MM.1S (cell line): ENCODE measurements around the gene ATP8B1.

Experiments
- EZH2phosphoT487 ChIP-seq: fragments of 300-600 bp; sonication (generic); IDR thresholded peaks from 2 replicates; pipeline ENCODE4 v1.6.1; 2018; ENCODE audit warnings: antibody characterized with exemption, low read length
- TF ChIP-seq, protein P1 (sequence below): fragments of 300-600 bp; sonication (generic); IDR thresholded peaks from 2 replicates; pipeline ENCODE4 v1.5.1; 2016; ENCODE audit warnings: antibody characterized with exemption, low read length, mixed read lengths

DNA sequence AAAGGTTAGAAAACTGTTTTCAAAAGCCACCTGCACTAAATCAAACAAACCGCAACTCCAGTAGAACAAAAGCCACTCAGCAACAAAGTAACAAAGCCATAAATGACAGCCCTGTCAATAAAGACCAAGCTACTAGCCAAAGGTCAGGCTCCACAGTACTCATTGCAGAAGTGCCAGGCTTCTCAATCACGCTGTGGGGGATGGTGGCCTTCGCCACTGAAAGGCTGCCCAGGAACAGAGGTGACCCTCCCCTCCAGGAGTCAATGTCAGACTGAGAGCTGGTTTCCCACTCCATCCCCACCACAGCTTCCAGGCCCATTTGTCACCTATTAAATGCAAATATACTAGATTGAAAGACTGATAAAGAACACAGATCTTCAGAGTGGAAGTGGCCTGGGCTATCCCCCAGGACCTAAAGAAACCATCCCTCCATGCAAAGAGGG, 5.9 kb downstream of the ATP8B1 start:
- TF ChIP-seq, protein P1, sequence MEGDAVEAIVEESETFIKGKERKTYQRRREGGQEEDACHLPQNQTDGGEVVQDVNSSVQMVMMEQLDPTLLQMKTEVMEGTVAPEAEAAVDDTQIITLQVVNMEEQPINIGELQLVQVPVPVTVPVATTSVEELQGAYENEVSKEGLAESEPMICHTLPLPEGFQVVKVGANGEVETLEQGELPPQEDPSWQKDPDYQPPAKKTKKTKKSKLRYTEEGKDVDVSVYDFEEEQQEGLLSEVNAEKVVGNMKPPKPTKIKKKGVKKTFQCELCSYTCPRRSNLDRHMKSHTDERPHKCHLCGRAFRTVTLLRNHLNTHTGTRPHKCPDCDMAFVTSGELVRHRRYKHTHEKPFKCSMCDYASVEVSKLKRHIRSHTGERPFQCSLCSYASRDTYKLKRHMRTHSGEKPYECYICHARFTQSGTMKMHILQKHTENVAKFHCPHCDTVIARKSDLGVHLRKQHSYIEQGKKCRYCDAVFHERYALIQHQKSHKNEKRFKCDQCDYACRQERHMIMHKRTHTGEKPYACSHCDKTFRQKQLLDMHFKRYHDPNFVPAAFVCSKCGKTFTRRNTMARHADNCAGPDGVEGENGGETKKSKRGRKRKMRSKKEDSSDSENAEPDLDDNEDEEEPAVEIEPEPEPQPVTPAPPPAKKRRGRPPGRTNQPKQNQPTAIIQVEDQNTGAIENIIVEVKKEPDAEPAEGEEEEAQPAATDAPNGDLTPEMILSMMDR = no peak
- no peak for TF ChIP-seq EZH2phosphoT487
